HEK293 (cell line): ENCODE data around the gene STRN3.

Source experiments
- FEZF1 ChIP-seq: fragments of 450-650 bp; formaldehyde crosslinking; IDR thresholded peaks from 2 replicates; pipeline ENCODE4 v1.5.1; 2016; ENCODE audit warnings: missing biosample characterization, missing genetic modification characterization
- GLI2 ChIP-seq: fragments of 450-650 bp; formaldehyde crosslinking; IDR thresholded peaks from 2 replicates; pipeline ENCODE4; 2017; ENCODE audit warnings: missing biosample characterization, missing genetic modification characterization, low read depth, borderline replicate concordance
- HOXA7 ChIP-seq: sonication (generic); formaldehyde crosslinking; IDR thresholded peaks from 2 replicates; pipeline ENCODE4 v1.8.1; 2022; ENCODE audit warnings: missing genetic modification reagents, borderline replicate concordance
- HOXC10 ChIP-seq: sonication (generic); formaldehyde crosslinking; IDR thresholded peaks from 2 replicates; pipeline ENCODE4 v1.8.1; 2023; ENCODE audit warnings: mild to moderate bottlenecking, missing genetic modification reagents
- MEIS1 ChIP-seq: sonication (generic); formaldehyde crosslinking; IDR thresholded peaks from 2 replicates; pipeline ENCODE4 v1.8.1; 2022; ENCODE audit warnings: missing genetic modification reagents, mild to moderate bottlenecking, borderline replicate concordance
- YY2 ChIP-seq: fragments of 450-650 bp; formaldehyde crosslinking; IDR thresholded peaks from 2 replicates; pipeline ENCODE4 v1.5.1; 2016; ENCODE audit warnings: missing biosample characterization, missing genetic modification characterization
- ZBTB20 ChIP-seq: fragments of 450-650 bp; formaldehyde crosslinking; IDR thresholded peaks from 2 replicates; pipeline ENCODE4 v1.5.1; 2016; ENCODE audit warnings: missing biosample characterization, missing genetic modification characterization
- ZBTB8A ChIP-seq: fragments of 450-650 bp; formaldehyde crosslinking; IDR thresholded peaks from 2 replicates; pipeline ENCODE4 v1.5.1; 2016; ENCODE audit warnings: missing biosample characterization, missing genetic modification characterization
- ZIC2 ChIP-seq: fragments of 450-650 bp; formaldehyde crosslinking; IDR thresholded peaks from 2 replicates; pipeline ENCODE4 v1.5.1; 2016; ENCODE audit warnings: missing biosample characterization, missing genetic modification characterization
- ZNF10 ChIP-seq: fragments of 450-650 bp; formaldehyde crosslinking; IDR thresholded peaks from 2 replicates; pipeline ENCODE4 v1.5.1; 2017; ENCODE audit warnings: missing biosample characterization, missing genetic modification characterization
- ZNF133 ChIP-seq: fragments of 450-650 bp; formaldehyde crosslinking; IDR thresholded peaks from 2 replicates; pipeline ENCODE4 v1.5.1; 2016; ENCODE audit warnings: missing biosample characterization, missing genetic modification characterization
- ZNF211 ChIP-seq: fragments of 450-650 bp; formaldehyde crosslinking; IDR thresholded peaks from 2 replicates; pipeline ENCODE4 v1.5.1; 2016; ENCODE audit warnings: low read depth, missing biosample characterization, missing genetic modification characterization
- ZNF350 ChIP-seq: fragments of 450-650 bp; formaldehyde crosslinking; IDR thresholded peaks from 2 replicates; pipeline ENCODE4 v1.5.0; 2017; ENCODE audit warnings: missing biosample characterization, mild to moderate bottlenecking, missing genetic modification characterization
- ZNF366 ChIP-seq: fragments of 450-650 bp; formaldehyde crosslinking; conservative IDR thresholded peaks from 2 replicates; pipeline ENCODE4 v1.5.1; 2016; ENCODE audit warnings: missing biosample characterization, missing genetic modification characterization
- ZNF473 ChIP-seq: fragments of 450-650 bp; formaldehyde crosslinking; IDR thresholded peaks from 2 replicates; pipeline ENCODE4 v1.5.1; 2017; ENCODE audit warnings: missing biosample characterization, missing genetic modification characterization
- ZNF555 ChIP-seq: fragments of 450-650 bp; formaldehyde crosslinking; conservative IDR thresholded peaks from 2 replicates; pipeline ENCODE4 v1.5.1; 2017; ENCODE audit warnings: missing biosample characterization, mild to moderate bottlenecking, missing genetic modification characterization, inconsistent platforms
- ZNF626 ChIP-seq: fragments of 450-650 bp; sonication (Bioruptor Pico); formaldehyde crosslinking; IDR thresholded peaks from 2 replicates; pipeline ENCODE4 v1.5.1; 2018; ENCODE audit warnings: missing biosample characterization, missing genetic modification characterization, inconsistent platforms
- TF ChIP-seq, protein P1 (sequence below): fragments of 450-650 bp; formaldehyde crosslinking; IDR thresholded peaks from 2 replicates; pipeline ENCODE4 v1.5.1; 2016; ENCODE audit warnings: missing biosample characterization, missing genetic modification characterization
- TF ChIP-seq, protein P2 (sequence below): IDR thresholded peaks from 2 replicates; pipeline ENCODE4 v1.6.1; 2011; ENCODE audit warnings: mild to moderate bottlenecking, low read depth, low read length, borderline replicate concordance
- TF ChIP-seq, protein P3 (sequence below): fragments of 450-650 bp; formaldehyde crosslinking; conservative IDR thresholded peaks from 2 replicates; pipeline ENCODE4 v1.5.1; 2016; ENCODE audit warnings: low read depth, missing biosample characterization, missing genetic modification characterization
- TF ChIP-seq, protein P4 (sequence below): fragments of 450-650 bp; formaldehyde crosslinking; IDR thresholded peaks from 2 replicates; pipeline ENCODE4 v1.5.1; 2017; ENCODE audit warnings: missing biosample characterization, missing genetic modification characterization

Gene STRN3

DNA sequence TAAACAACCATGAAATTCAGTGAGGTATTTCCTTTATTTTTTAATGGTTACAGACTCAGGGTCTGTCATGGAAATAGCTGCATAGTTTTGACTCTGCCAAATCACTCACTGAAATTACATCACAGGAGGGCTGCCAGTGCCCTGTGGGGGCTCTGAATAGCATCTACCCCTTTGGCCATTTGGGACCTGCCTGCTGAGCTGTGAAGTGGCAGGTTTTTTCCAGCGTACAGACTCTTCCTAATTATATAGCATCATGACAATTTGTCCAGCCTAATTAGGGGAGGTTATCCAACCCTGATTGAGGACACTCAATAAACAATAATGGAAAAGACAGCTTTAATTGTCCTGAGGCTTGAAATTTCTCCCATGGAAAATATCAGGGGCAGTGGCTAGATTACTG is 153.6 kb downstream of the STRN3 start (continued):
- TF ChIP-seq GLI2 (no peak), ZBTB20 (tag by site-specific recombination) (0 out of 2 replicates have a peak, but pooled peaks have one; percentile 17), ZNF10 (tag by site-specific recombination) (no peak), ZNF366 (tag by site-specific recombination) (no peak), ZNF350 (tag by site-specific recombination) (no peak), YY2 (tag by site-specific recombination) (no peak), ZIC2 (tag by site-specific recombination) (peak; percentile 79), ZBTB8A (0 out of 2 replicates have a peak, but pooled peaks have one; percentile 28), HOXA7 (no peak), ZNF626 (tag by site-specific recombination) (no peak), ZNF473 (tag by site-specific recombination) (no peak), MEIS1 (no peak), ZNF555 (tag by site-specific recombination) (no peak), ZNF133 (no peak), FEZF1 (peak; percentile 17; the same call in 1 of the 2 replicates), ZNF211 (tag by site-specific recombination) (no peak), HOXC10 (CRISPR knock-in tag) (no peak)
- TF ChIP-seq, protein P1, sequence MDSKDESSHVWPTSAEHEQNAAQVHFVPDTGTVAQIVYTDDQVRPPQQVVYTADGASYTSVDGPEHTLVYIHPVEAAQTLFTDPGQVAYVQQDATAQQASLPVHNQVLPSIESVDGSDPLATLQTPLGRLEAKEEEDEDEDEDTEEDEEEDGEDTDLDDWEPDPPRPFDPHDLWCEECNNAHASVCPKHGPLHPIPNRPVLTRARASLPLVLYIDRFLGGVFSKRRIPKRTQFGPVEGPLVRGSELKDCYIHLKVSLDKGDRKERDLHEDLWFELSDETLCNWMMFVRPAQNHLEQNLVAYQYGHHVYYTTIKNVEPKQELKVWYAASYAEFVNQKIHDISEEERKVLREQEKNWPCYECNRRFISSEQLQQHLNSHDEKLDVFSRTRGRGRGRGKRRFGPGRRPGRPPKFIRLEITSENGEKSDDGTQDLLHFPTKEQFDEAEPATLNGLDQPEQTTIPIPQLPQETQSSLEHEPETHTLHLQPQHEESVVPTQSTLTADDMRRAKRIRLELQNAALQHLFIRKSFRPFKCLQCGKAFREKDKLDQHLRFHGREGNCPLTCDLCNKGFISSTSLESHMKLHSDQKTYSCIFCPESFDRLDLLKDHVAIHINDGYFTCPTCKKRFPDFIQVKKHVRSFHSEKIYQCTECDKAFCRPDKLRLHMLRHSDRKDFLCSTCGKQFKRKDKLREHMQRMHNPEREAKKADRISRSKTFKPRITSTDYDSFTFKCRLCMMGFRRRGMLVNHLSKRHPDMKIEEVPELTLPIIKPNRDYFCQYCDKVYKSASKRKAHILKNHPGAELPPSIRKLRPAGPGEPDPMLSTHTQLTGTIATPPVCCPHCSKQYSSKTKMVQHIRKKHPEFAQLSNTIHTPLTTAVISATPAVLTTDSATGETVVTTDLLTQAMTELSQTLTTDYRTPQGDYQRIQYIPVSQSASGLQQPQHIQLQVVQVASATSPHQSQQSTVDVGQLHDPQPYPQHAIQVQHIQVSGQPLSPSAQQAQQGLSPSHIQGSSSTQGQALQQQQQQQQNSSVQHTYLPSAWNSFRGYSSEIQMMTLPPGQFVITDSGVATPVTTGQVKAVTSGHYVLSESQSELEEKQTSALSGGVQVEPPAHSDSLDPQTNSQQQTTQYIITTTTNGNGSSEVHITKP (tag by site-specific recombination) = peak; percentile 51; the same call in 1 of the 2 replicates
- TF ChIP-seq, protein P2, sequence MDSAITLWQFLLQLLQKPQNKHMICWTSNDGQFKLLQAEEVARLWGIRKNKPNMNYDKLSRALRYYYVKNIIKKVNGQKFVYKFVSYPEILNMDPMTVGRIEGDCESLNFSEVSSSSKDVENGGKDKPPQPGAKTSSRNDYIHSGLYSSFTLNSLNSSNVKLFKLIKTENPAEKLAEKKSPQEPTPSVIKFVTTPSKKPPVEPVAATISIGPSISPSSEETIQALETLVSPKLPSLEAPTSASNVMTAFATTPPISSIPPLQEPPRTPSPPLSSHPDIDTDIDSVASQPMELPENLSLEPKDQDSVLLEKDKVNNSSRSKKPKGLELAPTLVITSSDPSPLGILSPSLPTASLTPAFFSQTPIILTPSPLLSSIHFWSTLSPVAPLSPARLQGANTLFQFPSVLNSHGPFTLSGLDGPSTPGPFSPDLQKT = no peak
- TF ChIP-seq, protein P3, sequence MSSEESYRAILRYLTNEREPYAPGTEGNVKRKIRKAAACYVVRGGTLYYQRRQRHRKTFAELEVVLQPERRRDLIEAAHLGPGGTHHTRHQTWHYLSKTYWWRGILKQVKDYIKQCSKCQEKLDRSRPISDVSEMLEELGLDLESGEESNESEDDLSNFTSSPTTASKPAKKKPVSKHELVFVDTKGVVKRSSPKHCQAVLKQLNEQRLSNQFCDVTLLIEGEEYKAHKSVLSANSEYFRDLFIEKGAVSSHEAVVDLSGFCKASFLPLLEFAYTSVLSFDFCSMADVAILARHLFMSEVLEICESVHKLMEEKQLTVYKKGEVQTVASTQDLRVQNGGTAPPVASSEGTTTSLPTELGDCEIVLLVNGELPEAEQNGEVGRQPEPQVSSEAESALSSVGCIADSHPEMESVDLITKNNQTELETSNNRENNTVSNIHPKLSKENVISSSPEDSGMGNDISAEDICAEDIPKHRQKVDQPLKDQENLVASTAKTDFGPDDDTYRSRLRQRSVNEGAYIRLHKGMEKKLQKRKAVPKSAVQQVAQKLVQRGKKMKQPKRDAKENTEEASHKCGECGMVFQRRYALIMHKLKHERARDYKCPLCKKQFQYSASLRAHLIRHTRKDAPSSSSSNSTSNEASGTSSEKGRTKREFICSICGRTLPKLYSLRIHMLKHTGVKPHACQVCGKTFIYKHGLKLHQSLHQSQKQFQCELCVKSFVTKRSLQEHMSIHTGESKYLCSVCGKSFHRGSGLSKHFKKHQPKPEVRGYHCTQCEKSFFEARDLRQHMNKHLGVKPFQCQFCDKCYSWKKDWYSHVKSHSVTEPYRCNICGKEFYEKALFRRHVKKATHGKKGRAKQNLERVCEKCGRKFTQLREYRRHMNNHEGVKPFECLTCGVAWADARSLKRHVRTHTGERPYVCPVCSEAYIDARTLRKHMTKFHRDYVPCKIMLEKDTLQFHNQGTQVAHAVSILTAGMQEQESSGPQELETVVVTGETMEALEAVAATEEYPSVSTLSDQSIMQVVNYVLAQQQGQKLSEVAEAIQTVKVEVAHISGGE = no peak
- TF ChIP-seq, protein P4, sequence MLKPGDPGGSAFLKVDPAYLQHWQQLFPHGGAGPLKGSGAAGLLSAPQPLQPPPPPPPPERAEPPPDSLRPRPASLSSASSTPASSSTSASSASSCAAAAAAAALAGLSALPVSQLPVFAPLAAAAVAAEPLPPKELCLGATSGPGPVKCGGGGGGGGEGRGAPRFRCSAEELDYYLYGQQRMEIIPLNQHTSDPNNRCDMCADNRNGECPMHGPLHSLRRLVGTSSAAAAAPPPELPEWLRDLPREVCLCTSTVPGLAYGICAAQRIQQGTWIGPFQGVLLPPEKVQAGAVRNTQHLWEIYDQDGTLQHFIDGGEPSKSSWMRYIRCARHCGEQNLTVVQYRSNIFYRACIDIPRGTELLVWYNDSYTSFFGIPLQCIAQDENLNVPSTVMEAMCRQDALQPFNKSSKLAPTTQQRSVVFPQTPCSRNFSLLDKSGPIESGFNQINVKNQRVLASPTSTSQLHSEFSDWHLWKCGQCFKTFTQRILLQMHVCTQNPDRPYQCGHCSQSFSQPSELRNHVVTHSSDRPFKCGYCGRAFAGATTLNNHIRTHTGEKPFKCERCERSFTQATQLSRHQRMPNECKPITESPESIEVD (tag by site-specific recombination) = peak; percentile 66
